ENCODE measurements around the gene HS6ST2. TPM values are rescaled to one million over a fixed set of nuclear protein-coding genes. Genes with fewer than 3 reads are reported as not detected.

Gene HS6ST2
- total and polyA plus RNA-seq, 5 donors from 2014 or later: not detected

Other genes with a start within 250 kb of the HS6ST2 start
- gene USP26, start 138.5 kb upstream of the HS6ST2 start, total RNA-seq: not detected
- gene USP26, start 138.5 kb upstream of the HS6ST2 start, polyA plus RNA-seq: not detected

Measured in CD4-positive, CD25-positive, alpha-beta regulatory T cell (primary cell).